ENCODE results near the gene DNAJB2.

DNAJB2 gene

DNA sequence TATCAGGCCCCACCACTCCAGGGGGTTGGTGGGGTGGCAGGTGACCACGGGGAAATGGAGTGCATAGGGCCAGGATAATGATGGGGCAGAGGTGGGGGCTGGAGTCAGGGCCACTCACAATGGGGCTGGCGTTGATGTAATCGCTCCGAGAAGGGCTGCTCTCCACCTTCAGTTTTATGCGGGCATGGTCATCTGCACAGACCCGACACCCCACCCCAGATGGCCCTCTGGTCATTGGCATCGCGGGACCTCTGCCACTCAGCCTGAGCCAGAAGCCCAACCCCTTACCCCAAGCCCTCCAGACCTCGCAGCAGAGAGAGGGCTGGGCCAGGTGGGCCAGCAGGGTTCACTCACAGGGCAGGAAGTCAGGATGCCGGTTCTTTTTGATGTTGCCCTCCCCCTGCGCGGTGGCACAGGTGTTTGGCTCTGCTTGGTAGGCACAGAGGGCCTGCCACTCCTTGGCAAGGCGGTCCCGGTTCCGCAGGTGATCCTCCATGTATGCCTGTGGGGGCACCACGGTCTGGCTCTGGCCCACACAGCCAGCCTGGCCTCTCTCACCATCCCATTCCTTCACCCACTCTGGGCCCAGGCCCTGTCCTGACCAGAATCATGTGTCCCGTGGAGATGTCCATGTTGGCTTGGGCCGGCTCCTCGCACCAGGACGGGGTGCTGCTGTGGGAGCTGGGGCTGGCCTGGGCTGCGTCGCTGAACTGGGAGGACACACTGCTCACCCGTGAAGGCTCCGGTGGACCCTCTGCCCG is 17.6 kb downstream of the DNAJB2 start:
- TF ChIP-seq, protein P1, sequence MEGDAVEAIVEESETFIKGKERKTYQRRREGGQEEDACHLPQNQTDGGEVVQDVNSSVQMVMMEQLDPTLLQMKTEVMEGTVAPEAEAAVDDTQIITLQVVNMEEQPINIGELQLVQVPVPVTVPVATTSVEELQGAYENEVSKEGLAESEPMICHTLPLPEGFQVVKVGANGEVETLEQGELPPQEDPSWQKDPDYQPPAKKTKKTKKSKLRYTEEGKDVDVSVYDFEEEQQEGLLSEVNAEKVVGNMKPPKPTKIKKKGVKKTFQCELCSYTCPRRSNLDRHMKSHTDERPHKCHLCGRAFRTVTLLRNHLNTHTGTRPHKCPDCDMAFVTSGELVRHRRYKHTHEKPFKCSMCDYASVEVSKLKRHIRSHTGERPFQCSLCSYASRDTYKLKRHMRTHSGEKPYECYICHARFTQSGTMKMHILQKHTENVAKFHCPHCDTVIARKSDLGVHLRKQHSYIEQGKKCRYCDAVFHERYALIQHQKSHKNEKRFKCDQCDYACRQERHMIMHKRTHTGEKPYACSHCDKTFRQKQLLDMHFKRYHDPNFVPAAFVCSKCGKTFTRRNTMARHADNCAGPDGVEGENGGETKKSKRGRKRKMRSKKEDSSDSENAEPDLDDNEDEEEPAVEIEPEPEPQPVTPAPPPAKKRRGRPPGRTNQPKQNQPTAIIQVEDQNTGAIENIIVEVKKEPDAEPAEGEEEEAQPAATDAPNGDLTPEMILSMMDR (IDR thresholded peaks at IDR 0.05; ENCODE audit: low read depth, low read length) = no peak
- no peak overlapping the region for H3K4me3 ChIP-seq (ENCODE audit: low read depth, low read length)

DNA sequence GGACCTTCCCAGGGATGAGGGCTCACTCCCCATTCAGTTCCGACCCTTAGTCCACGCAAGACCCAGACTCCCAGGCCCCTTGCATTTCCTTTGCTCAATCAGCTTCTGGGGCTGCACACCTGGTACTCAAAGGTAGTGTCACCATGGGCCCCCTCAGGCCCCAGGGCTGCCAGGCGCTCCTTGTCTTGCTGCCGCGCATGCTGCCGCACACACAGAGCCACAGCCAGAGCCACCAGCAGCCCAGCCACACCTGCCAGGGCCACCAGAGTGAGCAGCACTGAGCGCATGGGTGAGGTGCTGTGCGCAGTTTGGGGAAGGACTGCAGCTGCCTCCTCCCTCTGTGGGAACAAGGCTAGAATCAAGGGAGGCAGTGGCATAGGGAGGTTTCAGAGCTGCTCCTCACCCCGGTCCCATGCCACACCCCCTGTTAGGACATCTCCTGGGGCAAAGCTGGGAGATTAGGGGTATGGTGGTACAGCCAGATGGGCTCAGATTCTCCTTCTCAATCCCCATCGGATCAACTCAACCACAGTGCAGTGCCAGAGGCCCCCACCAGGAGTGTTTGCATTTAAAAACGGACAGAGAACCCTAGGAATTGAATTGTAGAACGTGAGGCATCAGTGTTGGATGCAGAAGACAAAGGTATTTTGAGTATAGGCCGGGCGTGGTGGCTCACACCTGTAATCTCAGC is 18.7 kb downstream of the DNAJB2 start:
- H3K4me3 ChIP-seq (ENCODE audit: low read depth, low read length) = no peak overlapping the region
- TF ChIP-seq, protein P1 (IDR thresholded peaks at IDR 0.05; ENCODE audit: low read depth, low read length) = peak; percentile 30

DNA sequence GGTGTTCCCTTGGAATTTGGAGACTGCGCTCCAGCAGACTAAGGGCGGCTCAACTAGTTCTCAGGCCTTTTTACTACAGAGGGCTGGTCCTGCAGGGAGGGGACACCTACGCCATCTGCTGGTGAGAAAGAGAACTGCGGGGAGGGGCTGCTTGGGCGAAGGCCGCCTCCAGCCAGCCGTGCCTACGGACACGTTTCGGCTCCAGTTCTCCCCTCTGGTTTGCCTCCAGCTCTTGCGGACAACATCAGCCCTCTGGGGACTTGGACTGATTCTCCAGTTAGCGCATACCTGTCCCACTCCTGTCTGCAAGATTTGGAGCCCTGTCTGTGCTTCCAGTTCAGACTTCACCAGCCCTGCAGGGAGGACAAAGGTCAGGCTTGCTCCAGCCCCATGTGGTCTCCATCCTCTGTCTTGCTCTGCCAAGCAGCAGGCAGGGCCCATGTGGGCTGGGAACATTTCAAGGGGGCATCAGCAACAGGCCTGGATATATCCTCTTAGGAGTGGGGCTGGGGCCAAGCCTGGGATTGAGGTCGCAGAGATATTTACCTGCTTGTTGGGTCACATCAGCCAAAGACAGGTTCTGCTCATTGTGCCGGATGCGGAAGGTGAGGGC is 19.7 kb downstream of the DNAJB2 start:
- TF ChIP-seq, protein P1 (IDR thresholded peaks at IDR 0.05; ENCODE audit: low read depth, low read length) = peak; percentile 99
- no peak overlapping the region for H3K4me3 ChIP-seq (ENCODE audit: low read depth, low read length)

DNA sequence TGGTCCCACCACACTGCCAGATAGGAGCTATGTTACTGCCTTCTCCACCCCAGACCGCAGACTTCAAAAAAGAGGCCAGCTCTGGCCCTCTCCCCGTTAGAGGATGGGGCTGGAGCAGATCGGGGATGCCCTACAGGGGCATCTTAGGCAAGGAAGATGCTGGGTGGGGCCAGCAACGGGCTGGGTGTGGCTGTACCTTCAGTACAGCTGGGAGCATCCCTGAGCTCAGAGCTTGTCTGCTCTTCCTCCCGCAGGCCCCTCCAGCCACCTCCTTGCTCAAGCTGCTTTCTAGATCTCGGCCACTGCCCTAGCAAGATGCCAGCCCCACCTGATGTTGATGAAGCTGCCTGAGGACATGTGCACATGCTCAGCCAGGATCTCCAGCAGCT is 20.2 kb downstream of the DNAJB2 start:
- no peak overlapping the region for H3K4me3 ChIP-seq (ENCODE audit: low read depth, low read length)
- TF ChIP-seq, protein P1 (IDR thresholded peaks at IDR 0.05; ENCODE audit: low read depth, low read length) = no peak

DNA sequence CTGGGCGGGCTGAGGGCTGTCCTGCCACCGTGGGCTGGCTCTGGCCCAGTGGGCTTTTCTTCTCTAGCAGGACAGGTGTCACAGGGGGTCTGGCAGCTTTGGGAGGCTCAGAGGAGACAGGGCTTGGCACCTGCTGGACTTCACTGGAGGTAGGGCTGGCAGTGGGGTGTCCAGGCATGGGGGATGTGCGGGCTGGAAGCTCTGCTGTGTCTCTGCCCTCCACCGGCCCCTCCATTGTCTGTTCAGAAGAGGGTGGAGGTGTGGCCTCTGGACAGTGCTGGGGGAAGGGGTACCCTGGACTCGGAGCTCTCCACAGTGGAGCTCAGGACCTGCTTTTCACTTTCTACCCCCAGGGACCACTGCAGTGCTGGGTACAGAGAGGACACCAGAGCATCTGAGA is 20.9 kb downstream of the DNAJB2 start:
- no peak overlapping the region for H3K4me3 ChIP-seq (ENCODE audit: low read depth, low read length)
- TF ChIP-seq, protein P1 (IDR thresholded peaks at IDR 0.05; ENCODE audit: low read depth, low read length) = no peak

GRCh38 chr2:219302412-219302968 is 23.3 kb downstream of the DNAJB2 start:
- no peak overlapping the region for H3K4me3 ChIP-seq (ENCODE audit: low read depth, low read length)
- TF ChIP-seq, protein P1 (IDR thresholded peaks at IDR 0.05; ENCODE audit: low read depth, low read length) = no peak

Measured in WI38 (cell line).